Dendritic cell treated with granulocyte-macrophage colony-stimulating factor and Interleukin-4, amounts not matched to agents 40 ng/mL and 50 ng/mL, for 4 days (primary cell): ENCODE measurements around the gene KLHL14.
"Not testable (repeated sequence)": the region's sequence is repeated elsewhere in the genome, so short reads cannot be mapped to it uniquely, and the experiment has no call there.

Source experiments
- H3K27ac Mint-ChIP-seq: one replicate; pipeline ENCODE4 v1.8.0; 2022; ENCODE audit warnings: mild to moderate bottlenecking, mixed read lengths
- H3K27me3 Mint-ChIP-seq: one replicate; pipeline ENCODE4 v1.8.0; 2022; ENCODE audit warnings: mild to moderate bottlenecking, mixed read lengths
- H3K36me3 Mint-ChIP-seq: one replicate; pipeline ENCODE4 v1.8.0; 2022; ENCODE audit warnings: low read depth, mixed read lengths
- H3K4me1 Mint-ChIP-seq: one replicate; pipeline ENCODE4 v1.8.0; 2022; ENCODE audit warnings: low read depth, mixed read lengths
- H3K4me3 Mint-ChIP-seq: one replicate; pipeline ENCODE4 v1.8.0; 2022; ENCODE audit warnings: mild to moderate bottlenecking, moderate library complexity, mixed read lengths
- H3K9me3 Mint-ChIP-seq: one replicate; pipeline ENCODE4 v1.8.0; 2022; ENCODE audit warnings: mixed read lengths
- intact Hi-C: fragments of 100-400 bp; cut with micrococcal nuclease; formaldehyde crosslinking; loops from one replicate; pipeline ENCODE4 v1.15.0; 2022

KLHL14 gene, protein sequence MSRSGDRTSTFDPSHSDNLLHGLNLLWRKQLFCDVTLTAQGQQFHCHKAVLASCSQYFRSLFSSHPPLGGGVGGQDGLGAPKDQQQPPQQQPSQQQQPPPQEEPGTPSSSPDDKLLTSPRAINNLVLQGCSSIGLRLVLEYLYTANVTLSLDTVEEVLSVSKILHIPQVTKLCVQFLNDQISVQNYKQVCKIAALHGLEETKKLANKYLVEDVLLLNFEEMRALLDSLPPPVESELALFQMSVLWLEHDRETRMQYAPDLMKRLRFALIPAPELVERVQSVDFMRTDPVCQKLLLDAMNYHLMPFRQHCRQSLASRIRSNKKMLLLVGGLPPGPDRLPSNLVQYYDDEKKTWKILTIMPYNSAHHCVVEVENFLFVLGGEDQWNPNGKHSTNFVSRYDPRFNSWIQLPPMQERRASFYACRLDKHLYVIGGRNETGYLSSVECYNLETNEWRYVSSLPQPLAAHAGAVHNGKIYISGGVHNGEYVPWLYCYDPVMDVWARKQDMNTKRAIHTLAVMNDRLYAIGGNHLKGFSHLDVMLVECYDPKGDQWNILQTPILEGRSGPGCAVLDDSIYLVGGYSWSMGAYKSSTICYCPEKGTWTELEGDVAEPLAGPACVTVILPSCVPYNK

DNA sequence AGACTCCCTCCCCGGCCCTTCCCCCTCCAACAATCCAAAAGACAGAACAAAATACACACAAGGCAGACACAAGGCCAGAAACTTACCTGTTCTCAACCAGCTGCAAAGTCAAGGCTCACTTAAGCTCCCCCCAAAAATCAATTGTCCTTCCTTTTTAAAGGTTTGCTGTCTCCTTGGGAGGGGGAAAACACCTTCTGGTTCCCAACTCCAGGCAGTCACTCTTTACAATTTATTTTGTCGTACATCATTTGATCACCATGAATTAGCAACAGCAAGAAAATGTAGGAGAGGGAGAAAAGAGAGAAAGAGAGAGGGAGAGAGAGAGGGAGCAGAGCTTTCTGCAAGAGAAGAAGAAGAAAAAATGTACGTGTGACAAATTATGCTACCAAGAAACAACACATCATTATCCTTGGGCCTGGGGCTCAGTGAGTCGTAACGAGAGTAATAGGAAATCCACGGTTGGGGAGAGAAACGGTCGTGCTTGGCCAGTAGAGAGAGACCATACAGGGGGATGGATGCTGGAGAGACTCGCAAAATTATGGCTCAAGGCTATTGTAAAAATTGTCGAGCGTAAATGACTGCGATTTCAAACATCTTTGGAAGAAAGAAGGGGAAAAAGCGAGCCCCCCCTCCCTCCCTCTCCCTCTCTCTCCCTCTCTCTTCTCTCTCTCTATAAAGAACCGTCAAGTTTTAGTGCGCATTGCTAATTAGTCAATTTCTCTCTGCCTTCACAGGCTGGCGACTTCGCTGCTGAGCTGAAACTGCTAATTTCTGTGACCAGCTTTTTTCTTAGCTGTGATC, at the start of gene KLHL14:
Gene KLHL14 (minus strand): TSS at position 443 of the 801 bp plus-strand sequence. CDS start 2,432 bp downstream, outside the sequence.
- H3K27ac Mint-ChIP-seq = no peak within 1 kb of the TSS
- H3K4me1 Mint-ChIP-seq = no peaks in the 10 kb centered on the region
- H3K27me3 Mint-ChIP-seq = peaks cover 61% of the 10 kb centered on the region
- H3K9me3 Mint-ChIP-seq = no peaks in the 10 kb centered on the region
- intact Hi-C loops = no loop called here
- no peak within 1 kb of the TSS for H3K4me3 Mint-ChIP-seq
- no peaks in the 10 kb centered on the region for H3K36me3 Mint-ChIP-seq

DNA sequence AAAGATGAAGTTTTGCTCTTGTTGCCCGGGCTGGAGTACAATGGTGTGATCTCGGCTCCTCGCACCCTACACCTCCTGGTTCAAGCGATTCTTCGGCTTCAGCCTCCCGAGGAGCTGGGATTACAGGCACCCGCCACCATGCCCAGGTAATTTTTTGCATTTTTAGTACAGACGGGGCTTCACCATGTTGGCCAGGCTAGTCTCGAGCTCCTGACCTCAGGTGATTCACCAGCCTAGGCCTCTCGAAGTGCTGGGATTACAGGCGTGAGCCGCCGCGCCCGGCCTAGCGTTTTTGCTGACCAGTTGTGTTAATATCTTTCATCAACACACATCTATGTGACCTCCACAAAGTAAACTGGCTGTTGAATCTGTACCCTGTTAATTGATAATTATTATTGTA, 49.4 kb upstream of the KLHL14 start:
- Mint-ChIP-seq H3K36me3 (no peaks in the 10 kb centered on the region), H3K4me1 (no peaks in the 10 kb centered on the region), H3K27me3 (no peaks in the 10 kb centered on the region), H3K4me3 (no peak overlapping the region), H3K9me3 (no peaks in the 10 kb centered on the region), H3K27ac (no peak overlapping the region)
- intact Hi-C loops = no loop called here

DNA sequence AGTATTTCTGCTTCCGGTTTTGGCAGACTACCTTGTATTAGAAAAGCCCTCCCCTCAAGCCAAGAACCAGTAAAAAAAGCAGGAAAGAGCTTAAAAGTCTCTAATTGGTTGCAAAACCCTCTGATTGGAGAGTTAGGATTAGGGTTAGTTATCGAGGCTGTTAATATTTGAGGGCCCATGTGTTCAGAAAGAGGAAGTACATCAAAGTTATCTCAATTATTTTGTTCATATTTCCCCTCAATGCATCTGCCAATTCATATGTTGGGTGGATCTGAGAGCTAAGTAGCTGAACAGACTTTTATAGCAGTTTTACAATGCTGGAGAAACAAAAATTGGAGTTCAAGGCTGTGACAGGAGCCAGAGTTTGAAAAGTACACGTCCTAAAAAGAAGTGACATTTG, 43.1 kb upstream of the KLHL14 start:
- no peaks in the 10 kb centered on the region for H3K27me3 Mint-ChIP-seq
- intact Hi-C loops = no loop called here
- H3K36me3 Mint-ChIP-seq = no peaks in the 10 kb centered on the region

DNA sequence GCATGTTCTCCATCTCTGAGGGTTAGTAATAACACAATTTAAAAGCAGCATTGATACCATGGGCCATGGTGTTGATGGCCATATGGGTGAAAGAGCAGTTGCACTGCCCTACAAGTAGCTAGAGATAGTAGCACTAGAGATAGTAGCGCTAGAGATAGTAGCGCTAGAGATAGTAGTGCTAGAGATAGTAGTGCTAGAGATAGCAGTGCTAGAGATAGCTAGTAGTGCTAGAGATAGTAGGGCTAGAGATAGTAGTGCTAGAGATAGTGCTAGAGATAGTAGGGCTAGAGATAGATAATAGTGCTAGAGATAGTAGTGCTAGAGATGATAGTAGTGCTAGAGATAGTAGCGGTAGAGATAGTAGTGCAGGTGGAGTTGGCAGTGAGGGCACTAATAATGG, 39.5 kb upstream of the KLHL14 start:
- intact Hi-C loops = no loop called here
- H3K27me3 Mint-ChIP-seq = no peaks in the 10 kb centered on the region
- no peaks in the 10 kb centered on the region for H3K4me1 Mint-ChIP-seq
- H3K27ac Mint-ChIP-seq = no peak overlapping the region
- H3K9me3 Mint-ChIP-seq = no peaks in the 10 kb centered on the region
- H3K4me3 Mint-ChIP-seq = no peak overlapping the region
- no peaks in the 10 kb centered on the region for H3K36me3 Mint-ChIP-seq

More for the DNA sequence above, 43.1 kb upstream of the KLHL14 start:
- Mint-ChIP-seq H3K27ac (no peak overlapping the region), H3K4me1 (no peaks in the 10 kb centered on the region), H3K9me3 (no peaks in the 10 kb centered on the region), H3K4me3 (no peak overlapping the region)

DNA sequence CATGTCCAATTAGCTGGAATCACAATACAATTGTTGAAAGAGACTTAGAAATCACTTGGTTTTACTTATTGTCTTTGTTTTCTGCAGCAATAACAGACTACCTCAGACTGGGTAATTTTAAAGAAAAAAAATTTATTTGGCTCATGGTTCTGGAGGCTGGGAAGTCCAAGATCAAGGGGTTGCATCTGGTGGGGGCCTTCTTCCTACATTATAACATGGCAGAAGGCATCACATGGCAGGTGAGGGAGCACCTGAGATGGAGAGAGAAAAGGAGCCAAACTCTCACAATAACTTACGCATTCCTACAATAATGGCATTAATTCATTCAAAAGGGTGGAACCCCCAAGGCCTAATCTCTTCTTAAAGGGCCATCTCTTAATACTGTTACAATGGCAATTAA, 37.5 kb upstream of the KLHL14 start:
- Mint-ChIP-seq H3K4me1 (no peaks in the 10 kb centered on the region), H3K4me3 (no peak overlapping the region), H3K9me3 (no peaks in the 10 kb centered on the region), H3K36me3 (no peaks in the 10 kb centered on the region), H3K27ac (no peak overlapping the region), H3K27me3 (no peaks in the 10 kb centered on the region)
- intact Hi-C loops = no loop called here

DNA sequence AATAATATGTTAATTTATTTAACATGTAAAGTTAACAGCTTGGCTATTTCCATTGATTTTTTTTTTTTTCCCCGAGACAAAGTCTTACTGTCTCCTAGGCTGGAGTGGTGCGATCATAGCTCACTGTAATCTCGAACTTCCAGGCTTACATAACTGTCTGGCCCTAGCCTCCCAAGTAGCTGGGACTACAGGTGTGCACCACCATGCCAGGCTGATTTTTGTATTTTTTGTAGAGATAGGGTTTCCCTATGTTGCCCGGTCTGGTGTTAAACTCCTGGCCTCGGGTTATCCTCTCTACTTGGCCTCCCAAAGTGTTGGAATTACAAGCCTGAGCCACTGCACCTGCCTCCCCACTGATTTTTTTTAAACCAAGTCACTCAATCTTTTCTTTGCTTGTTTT, 32.5 kb upstream of the KLHL14 start:
- H3K4me1 Mint-ChIP-seq = no peaks in the 10 kb centered on the region

DNA sequence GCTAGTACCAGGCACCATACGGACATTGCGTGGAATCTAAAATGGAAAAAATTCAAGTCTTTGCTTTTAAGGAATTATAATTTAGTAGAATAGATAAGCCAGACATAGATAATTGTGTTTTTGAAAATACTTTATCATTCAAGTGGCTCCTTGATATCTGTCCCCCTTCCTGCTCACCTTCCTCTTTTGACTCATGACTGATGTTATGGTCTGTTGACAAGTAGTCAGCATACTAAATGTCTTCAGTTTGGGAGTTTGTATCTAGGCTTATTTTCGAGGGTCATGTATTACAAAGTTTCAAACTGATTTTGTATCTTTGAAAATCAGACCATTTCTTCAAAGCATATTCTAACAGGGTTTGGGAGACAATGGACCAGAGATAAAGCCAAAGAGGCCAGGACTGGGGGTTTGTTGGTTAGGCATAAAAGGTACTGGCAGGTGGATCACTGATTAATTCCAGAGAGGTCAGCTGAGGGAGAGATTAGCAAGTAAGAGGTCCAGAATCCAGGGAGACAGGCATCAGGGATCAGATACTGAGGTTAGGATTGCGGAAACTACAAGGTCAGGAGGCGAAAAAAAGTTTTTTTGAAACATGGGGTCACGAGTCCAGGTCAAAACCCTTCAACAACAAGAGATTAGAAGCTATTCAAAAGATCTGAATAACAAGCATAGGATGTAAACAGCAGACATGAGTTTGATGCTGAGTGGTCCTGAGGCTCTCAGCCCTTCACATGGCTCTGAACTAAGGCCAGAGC, 31.5 kb upstream of the KLHL14 start:
- Mint-ChIP-seq H3K27me3 (no peaks in the 10 kb centered on the region), H3K9me3 (no peaks in the 10 kb centered on the region), H3K27ac (no peak overlapping the region), H3K4me3 (no peak overlapping the region), H3K4me1 (no peaks in the 10 kb centered on the region), H3K36me3 (no peaks in the 10 kb centered on the region)
- intact Hi-C loops = no loop called here

More for the DNA sequence above, 32.5 kb upstream of the KLHL14 start:
- no peaks in the 10 kb centered on the region for H3K9me3 Mint-ChIP-seq
- H3K27me3 Mint-ChIP-seq = no peaks in the 10 kb centered on the region
- H3K36me3 Mint-ChIP-seq = no peaks in the 10 kb centered on the region
- intact Hi-C loops = no loop called here
- no peak overlapping the region for H3K4me3 Mint-ChIP-seq
- H3K27ac Mint-ChIP-seq = no peak overlapping the region

DNA sequence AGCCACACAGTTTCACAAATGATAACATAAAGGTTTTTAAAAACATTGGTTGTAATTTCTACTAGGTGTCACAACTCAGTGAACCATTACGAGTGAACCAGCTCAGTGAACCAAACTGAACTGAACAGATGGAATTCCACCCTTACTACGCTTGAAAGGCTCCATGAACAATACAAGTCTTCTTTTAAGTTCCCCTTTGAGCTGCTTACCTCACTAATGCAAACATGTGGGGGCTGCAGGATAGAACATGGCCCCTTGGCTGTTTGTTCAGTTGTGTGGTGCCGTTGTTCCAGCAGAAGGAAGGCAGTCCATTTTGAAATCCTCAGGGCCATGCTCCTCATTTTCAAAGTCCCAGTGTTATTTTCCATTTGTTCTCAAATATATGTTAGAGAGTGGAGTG, 30.7 kb upstream of the KLHL14 start:
- no peak overlapping the region for H3K27ac Mint-ChIP-seq
- no peak overlapping the region for H3K4me3 Mint-ChIP-seq
- no peaks in the 10 kb centered on the region for H3K36me3 Mint-ChIP-seq
- no peaks in the 10 kb centered on the region for H3K4me1 Mint-ChIP-seq
- no peaks in the 10 kb centered on the region for H3K9me3 Mint-ChIP-seq
- intact Hi-C loops = no loop called here
- no peaks in the 10 kb centered on the region for H3K27me3 Mint-ChIP-seq

DNA sequence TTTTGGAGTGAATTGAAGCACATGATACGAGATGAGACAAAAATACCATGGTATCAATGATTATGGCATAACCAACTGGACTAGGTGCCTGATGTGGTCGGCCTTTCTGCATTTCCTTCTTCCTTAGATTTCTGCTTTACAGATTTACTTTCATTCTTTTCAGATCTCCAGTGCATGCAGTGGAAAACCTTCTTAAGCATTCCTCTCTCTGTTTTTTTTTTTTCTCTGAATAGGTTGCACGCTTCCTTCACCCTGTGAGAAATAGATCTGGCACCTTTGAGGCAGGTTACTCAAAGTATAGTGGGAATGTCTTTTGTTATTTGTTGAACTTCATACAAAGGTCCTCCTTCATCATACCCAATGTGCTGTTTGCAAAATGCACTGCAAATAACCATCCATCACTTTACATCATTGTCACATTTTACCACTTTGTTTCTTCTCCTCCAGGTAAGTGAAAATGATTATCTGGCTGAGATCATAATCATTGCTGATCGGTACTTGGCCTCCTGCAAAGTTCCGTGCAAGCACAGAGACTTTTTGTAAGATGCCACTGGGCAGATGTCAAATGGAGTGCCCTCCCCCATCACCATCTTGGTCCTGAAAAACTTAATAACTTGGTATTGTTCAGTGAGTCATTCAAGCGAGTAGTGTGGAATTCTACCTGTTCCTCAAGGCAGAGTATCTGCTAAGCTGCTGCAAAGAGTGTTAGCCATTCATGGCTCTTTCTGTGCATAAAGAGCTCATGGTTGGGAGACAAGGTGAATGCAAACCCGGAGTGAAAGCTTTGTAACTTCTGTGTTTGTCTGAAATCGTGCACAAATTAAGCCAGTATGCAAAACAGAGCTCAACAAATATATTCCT, 30.0 kb upstream of the KLHL14 start:
- H3K27me3 Mint-ChIP-seq = no peaks in the 10 kb centered on the region
- no peak overlapping the region for H3K4me3 Mint-ChIP-seq
- no peaks in the 10 kb centered on the region for H3K4me1 Mint-ChIP-seq
- H3K27ac Mint-ChIP-seq = no peak overlapping the region
- intact Hi-C loops = no loop called here
- no peaks in the 10 kb centered on the region for H3K9me3 Mint-ChIP-seq
- no peaks in the 10 kb centered on the region for H3K36me3 Mint-ChIP-seq

DNA sequence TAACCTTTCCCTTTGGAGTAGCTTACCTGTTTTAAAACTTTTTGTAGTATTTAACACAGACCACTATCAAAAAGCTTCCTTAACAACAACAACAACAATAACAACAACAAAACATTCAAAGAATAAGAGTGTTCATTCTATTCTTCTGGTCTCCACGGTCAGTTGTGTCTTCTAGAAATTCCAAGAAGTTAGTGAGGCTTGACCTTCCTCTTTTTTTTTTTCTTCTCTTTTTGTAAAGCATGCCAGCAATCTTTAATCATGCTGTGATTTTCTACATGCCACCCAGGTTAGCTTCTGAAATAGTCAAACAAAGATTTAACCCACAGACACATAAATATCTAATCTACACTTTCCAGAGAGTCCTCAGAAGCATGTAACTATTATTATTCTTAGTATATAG, 28.4 kb upstream of the KLHL14 start:
- Mint-ChIP-seq H3K27ac (no peak overlapping the region), H3K4me1 (no peaks in the 10 kb centered on the region), H3K27me3 (no peaks in the 10 kb centered on the region), H3K4me3 (no peak overlapping the region), H3K9me3 (no peaks in the 10 kb centered on the region), H3K36me3 (no peaks in the 10 kb centered on the region)
- intact Hi-C loops = no loop called here

DNA sequence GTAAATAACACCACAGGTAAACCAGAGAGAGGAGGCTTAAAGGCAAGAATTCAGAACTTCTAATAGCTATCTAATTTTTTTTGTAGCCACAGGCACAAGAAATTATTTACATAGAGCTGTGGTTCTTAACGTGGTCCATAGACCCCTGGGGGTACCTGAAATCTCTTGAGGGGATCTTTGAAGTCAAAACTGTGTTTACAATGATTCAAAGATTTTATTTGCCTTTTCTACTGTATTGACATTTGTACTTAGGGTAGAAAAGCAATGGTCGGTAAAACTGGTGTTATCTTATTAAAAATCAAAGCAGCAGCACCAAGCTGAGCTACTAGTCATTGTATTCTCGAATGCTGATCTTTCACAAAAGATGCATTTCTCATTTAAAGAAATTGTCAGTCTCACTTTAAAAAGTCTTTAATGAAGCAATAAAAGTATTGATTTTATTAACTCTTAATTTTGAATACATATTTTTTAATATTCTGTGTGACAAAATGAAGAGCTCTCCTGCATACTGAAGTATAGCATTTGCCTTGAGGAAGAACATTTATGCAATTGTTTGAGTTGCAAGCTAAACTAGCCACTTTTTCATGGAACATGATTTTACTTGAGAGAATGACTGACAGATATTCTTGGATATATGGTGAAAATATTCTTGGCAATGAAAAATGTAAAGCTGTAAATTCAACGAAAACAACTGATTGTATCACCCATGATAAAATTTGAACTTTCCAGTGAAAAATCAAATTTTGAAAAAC, 25.6 kb upstream of the KLHL14 start:
- Mint-ChIP-seq H3K9me3 (peaks cover 17% of the 10 kb centered on the region), H3K36me3 (no peaks in the 10 kb centered on the region), H3K4me3 (no peak overlapping the region), H3K27ac (no peak overlapping the region), H3K27me3 (no peaks in the 10 kb centered on the region), H3K4me1 (no peaks in the 10 kb centered on the region)
- intact Hi-C loops = no loop called here

DNA sequence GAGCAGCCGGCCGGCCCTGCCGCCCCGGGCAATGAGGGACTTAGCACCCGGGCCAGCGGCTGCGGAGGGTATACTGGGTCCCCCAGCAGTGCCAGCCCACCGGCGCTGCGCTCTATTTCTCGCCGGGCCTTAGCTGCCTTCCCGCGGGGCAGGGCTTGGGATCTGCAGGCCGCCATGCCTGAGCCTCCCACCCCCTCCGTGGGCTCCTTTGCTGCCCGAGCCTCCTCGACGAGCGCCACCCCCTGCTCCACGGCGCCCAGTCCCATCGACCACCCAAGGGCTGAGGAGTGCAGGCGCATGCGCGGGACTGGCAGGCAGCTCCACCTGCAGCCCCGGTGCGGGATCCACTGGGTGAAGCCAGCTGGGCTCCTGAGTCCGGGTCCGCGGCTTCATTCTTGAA, 21.8 kb upstream of the KLHL14 start:
- H3K4me1 Mint-ChIP-seq, H3K36me3 Mint-ChIP-seq, H3K4me3 Mint-ChIP-seq, H3K27ac Mint-ChIP-seq, H3K27me3 Mint-ChIP-seq, intact Hi-C loops: not testable (repeated sequence)
- H3K9me3 Mint-ChIP-seq = peaks cover 17% of the 10 kb centered on the region
